Left lung (tissue), 10 donors: ENCODE results near the gene DDX39A. TPM values are rescaled to one million over a fixed set of nuclear protein-coding genes. Genes with fewer than 3 reads are reported as not detected.
A peak's percentile ranks its signal among the peaks of the same experiment; 100 is the strongest.

Source experiments
- ATAC-seq: fragments of 200-7000 bp; cut with Tn5 transposase; one replicate; pipeline ENCODE4 v1.9.1; 2020; ENCODE audit warnings: moderate library complexity
- DNase-seq, 4 donors: peaks; one replicate each; pipeline ENCODE4 v3.0.0-alpha.2; 2013 to 2020
- H3K27ac ChIP-seq, 2 donors: fragments of 200-600 bp; sonication (generic) in 1 of 2; one replicate each; pipeline versions ENCODE4 v1.5.0 to v1.8.0; 2020 to 2021
- H3K27me3 ChIP-seq, 2 donors: fragments of 200-600 bp; sonication (generic) in 1 of 2; one replicate each; pipeline versions ENCODE4 v1.5.0 to v1.8.0; 2020 to 2021
- H3K36me3 ChIP-seq, 2 donors: fragments of 200-600 bp; sonication (generic) in 1 of 2; one replicate each; pipeline versions ENCODE4 v1.5.0 to v1.8.0; 2020 to 2021
- H3K4me1 ChIP-seq, 2 donors: fragments of 200-600 bp; one replicate each; pipeline ENCODE4 v1.8.0; 2021
- H3K4me3 ChIP-seq, 2 donors: fragments of 200-600 bp; sonication (generic) in 1 of 2; one replicate each; pipeline versions ENCODE4 v1.5.0 to v1.8.0; 2020 to 2021; ENCODE audit warnings: mild to moderate bottlenecking in 1 of 2
- H3K9me3 ChIP-seq, 2 donors: fragments of 200-600 bp; sonication (generic) in 1 of 2; one replicate each; pipeline versions ENCODE4 v1.5.0 to v1.8.0; 2020 to 2021
- intact Hi-C, 2 donors: fragments of 100-400 bp; cut with DNase I; formaldehyde crosslinking; loops; one replicate each; pipeline versions ENCODE4 v1.11.2 to v1.14.2; 2022
- polyA plus RNA-seq, 6 donors: library from polyadenylated mRNA; unstranded; fragments of 120-200 nt; gene quantifications; one replicate each; pipeline ENCODE4 v1.2.1, GENCODE V29; 2013; ENCODE audit not compliant: insufficient read length in 6 of 6
- total RNA-seq, 2 donors: library from RNA; stranded (reverse); fragmentation: NEBNext Ultra II Directional; extraction: Animal tissue kit (Norgen Biotek cat#: 25700); gene quantifications; one replicate each; pipeline ENCODE4 v1.2.1, GENCODE V29; 2021
- TF ChIP-seq, protein P1 (sequence below), 2 donors: fragments of 200-600 bp; sonication (generic) in 1 of 2; IDR thresholded peaks; one replicate each; pipeline versions ENCODE4 v1.5.0 to v1.8.0; 2021; ENCODE audit warnings: antibody characterized with exemption in 2 of 2
- donor health status: DM: no; HTN: yes; CAD: no.
- donor health status: DM: no; HTN: no; CAD: no.

DDX39A gene
- total and polyA plus RNA-seq, 8 donors, result 42.5 to 90.1 (median 49.9) TPM

GRCh38 chr19:14371301-14371821 lies 47.8 kb downstream of the DDX39A start:
- H3K4me1 ChIP-seq, result peaks cover 11 to 95% of the 10 kb centered on the region in 2 donors
- TF ChIP-seq, protein P1, sequence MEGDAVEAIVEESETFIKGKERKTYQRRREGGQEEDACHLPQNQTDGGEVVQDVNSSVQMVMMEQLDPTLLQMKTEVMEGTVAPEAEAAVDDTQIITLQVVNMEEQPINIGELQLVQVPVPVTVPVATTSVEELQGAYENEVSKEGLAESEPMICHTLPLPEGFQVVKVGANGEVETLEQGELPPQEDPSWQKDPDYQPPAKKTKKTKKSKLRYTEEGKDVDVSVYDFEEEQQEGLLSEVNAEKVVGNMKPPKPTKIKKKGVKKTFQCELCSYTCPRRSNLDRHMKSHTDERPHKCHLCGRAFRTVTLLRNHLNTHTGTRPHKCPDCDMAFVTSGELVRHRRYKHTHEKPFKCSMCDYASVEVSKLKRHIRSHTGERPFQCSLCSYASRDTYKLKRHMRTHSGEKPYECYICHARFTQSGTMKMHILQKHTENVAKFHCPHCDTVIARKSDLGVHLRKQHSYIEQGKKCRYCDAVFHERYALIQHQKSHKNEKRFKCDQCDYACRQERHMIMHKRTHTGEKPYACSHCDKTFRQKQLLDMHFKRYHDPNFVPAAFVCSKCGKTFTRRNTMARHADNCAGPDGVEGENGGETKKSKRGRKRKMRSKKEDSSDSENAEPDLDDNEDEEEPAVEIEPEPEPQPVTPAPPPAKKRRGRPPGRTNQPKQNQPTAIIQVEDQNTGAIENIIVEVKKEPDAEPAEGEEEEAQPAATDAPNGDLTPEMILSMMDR (IDR thresholded peaks at IDR 0.05), result no peak
- H3K9me3 ChIP-seq, result no peaks in the 10 kb centered on the region
- H3K4me3 ChIP-seq, result no peak overlapping the region
- H3K27me3 ChIP-seq, result no peaks in the 10 kb centered on the region
- H3K36me3 ChIP-seq, result no peaks in the 10 kb centered on the region
- peak overlapping the region; percentile 81 to 94 for H3K27ac ChIP-seq
- no peak for DNase-seq
- intact Hi-C loops, result no loop called here
- ATAC-seq, result no peak

DNA sequence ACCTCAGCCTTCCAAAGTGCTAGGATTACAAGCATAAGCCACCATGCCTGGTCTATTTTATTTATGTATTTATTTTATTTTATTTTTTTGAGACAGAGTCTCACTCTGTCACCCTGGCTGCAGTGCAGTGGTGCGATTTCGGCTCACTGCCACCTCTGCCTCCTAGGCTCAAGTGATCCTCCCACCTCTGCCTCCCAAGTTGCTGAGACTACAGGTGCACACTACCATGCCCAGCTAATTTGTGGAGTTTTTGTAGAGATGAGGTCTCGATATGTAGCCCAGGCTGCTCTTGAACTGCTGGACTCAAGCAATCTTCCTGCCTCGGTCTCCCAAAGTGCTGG lies 48.2 kb downstream of the DDX39A start:
- Histone ChIP-seq H3K9me3 (no peaks in the 10 kb centered on the region), H3K27ac (peak overlapping the region; percentile 81 to 94), H3K4me3 (no peak overlapping the region), H3K36me3 (no peaks in the 10 kb centered on the region), H3K27me3 (no peaks in the 10 kb centered on the region), H3K4me1 (peaks cover 7 to 95% of the 10 kb centered on the region in 2 donors)
- intact Hi-C loops, result no loop called here
- DNase-seq (no peak), ATAC-seq (no peak)
- TF ChIP-seq, protein P1 (IDR thresholded peaks at IDR 0.05), result no peak

DNA sequence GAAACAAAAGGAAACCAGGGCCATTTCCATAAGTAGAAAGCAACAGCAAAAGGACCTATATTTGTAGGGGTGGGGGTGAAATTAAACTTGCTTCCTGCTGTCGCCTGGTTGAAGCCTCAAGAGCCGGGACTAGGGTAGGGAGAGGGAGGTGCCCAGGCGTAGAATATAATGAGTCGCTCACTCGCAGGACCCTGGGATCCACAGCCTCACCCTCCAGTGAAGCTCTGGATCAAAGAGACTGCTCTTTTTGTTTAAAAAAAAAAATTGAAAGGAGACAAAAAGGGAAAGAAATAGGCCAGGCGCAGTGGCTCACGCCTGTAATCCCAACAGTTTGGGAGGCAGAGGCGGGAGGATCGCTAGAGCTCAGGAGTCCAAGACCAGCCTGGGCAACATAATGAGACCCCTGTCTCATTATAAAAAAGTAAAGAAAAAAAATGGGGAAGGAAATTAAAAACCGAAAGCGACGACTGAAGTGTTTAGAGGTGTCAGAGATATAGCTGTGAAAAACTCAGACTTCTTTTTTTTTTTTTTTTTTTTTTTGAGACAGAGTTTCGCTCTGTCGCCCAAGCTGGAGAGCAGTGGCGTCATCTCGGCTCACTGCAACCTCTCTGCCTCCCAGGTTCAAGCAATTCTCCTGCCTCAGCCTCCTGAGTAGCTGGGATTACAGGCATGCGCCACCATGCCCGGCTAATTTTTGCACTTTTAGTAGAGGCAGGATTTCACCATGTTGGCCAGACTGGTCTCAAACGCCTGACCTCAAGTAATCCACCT lies 48.8 kb downstream of the DDX39A start:
- no peaks in the 10 kb centered on the region for H3K27me3 ChIP-seq
- H3K4me1 ChIP-seq, result peaks cover 2 to 93% of the 10 kb centered on the region in 2 donors
- H3K27ac ChIP-seq, result peak overlapping the region; percentile 81 to 94
- DNase-seq (no peak), ATAC-seq (no peak)
- H3K4me3 ChIP-seq, result no peak overlapping the region
- H3K9me3 ChIP-seq, result no peaks in the 10 kb centered on the region
- intact Hi-C loops, result no loop called here
- no peaks in the 10 kb centered on the region for H3K36me3 ChIP-seq
- TF ChIP-seq, protein P1 (IDR thresholded peaks at IDR 0.05), result no peak

GRCh38 chr19:14369399-14370168 lies 49.6 kb downstream of the DDX39A start:
- no peak for DNase-seq
- peaks cover 0 to 94% of the 10 kb centered on the region in 2 donors for H3K4me1 ChIP-seq
- intact Hi-C loops, result no loop called here
- H3K4me3 ChIP-seq, result no peak overlapping the region
- H3K27me3 ChIP-seq, result no peaks in the 10 kb centered on the region
- TF ChIP-seq, protein P1 (IDR thresholded peaks at IDR 0.05), result no peak
- ATAC-seq, result no peak
- H3K36me3 ChIP-seq, result no peaks in the 10 kb centered on the region
- H3K27ac ChIP-seq, result peak overlapping the region; percentile 81 to 94
- H3K9me3 ChIP-seq, result no peaks in the 10 kb centered on the region

- intact Hi-C loops, result no loop called here
- ATAC-seq, result no peak
Observed at GRCh38 chr19:14368011-14368513, 51.1 kb downstream of the DDX39A start.

More at GRCh38 chr19:14368011-14368513, 51.1 kb downstream of the DDX39A start:
- Histone ChIP-seq H3K4me1 (peaks cover 7 to 94% of the 10 kb centered on the region in 2 donors), H3K27ac (peak overlapping the region in 1 of 2 donors; percentile 94), H3K27me3 (no peaks in the 10 kb centered on the region), H3K4me3 (no peak overlapping the region), H3K36me3 (no peaks in the 10 kb centered on the region), H3K9me3 (no peaks in the 10 kb centered on the region)
- no peak for DNase-seq
- TF ChIP-seq, protein P1 (IDR thresholded peaks at IDR 0.05), result no peak
